ENCODE data around the gene DNM3.
"Not testable (repeated sequence)": the region's sequence is repeated elsewhere in the genome, so short reads cannot be mapped to it uniquely, and the experiment has no call there.

The DNM3 gene

GRCh38 chr1:172019976-172020375, 178.7 kb downstream of the DNM3 start:
- H3K27ac ChIP-seq: no peak overlapping the region

GRCh38 chr1:172024516-172024915, 183.2 kb downstream of the DNM3 start:
- Histone ChIP-seq H3K27ac (no peak overlapping the region), H3K4me3 (no peak overlapping the region)
- no peak for DNase-seq (ENCODE audit: low spot score)
- no peak for TF ChIP-seq CTCF (IDR thresholded peaks at IDR 0.05)

More at GRCh38 chr1:172019976-172020375, 178.7 kb downstream of the DNM3 start:
- no peak overlapping the region for H3K4me3 ChIP-seq
- TF ChIP-seq CTCF (IDR thresholded peaks at IDR 0.05): no peak
- DNase-seq (ENCODE audit: low spot score): no peak

- H3K27ac ChIP-seq; DNase-seq (ENCODE audit: low spot score); H3K4me3 ChIP-seq: not testable (repeated sequence)
Measured at GRCh38 chr1:172024944-172025738, 183.8 kb downstream of the DNM3 start.

- no peak for DNase-seq (ENCODE audit: low spot score)
- no peak overlapping the region for H3K4me3 ChIP-seq
- no peak for TF ChIP-seq CTCF (IDR thresholded peaks at IDR 0.05)
- no peak overlapping the region for H3K27ac ChIP-seq
Measured at GRCh38 chr1:172040466-172040865, 199.2 kb downstream of the DNM3 start.

- DNase-seq (ENCODE audit: low spot score): no peak
- no peak overlapping the region for H3K4me3 ChIP-seq
- no peak for TF ChIP-seq CTCF (IDR thresholded peaks at IDR 0.05)
- H3K27ac ChIP-seq: no peak overlapping the region
Measured at GRCh38 chr1:172041102-172041501, 199.8 kb downstream of the DNM3 start.

- DNase-seq (ENCODE audit: low spot score): no peak
- no peak overlapping the region for H3K4me3 ChIP-seq
- H3K27ac ChIP-seq: no peak overlapping the region
- peak; percentile 24 for TF ChIP-seq CTCF (IDR thresholded peaks at IDR 0.05)
Measured at GRCh38 chr1:172041742-172042141, 200.4 kb downstream of the DNM3 start.

- Histone ChIP-seq H3K27ac (no peak overlapping the region), H3K4me3 (no peak overlapping the region)
- no peak for DNase-seq (ENCODE audit: low spot score)
- no peak for TF ChIP-seq CTCF (IDR thresholded peaks at IDR 0.05)
Measured at GRCh38 chr1:172043900-172044299, 202.6 kb downstream of the DNM3 start.

Data from coronary artery (tissue), 2 donors.